Suprapubic skin (tissue), 4 donors: ENCODE measurements around the gene ZNF592. TPM values are rescaled to one million over a fixed set of nuclear protein-coding genes. Genes with fewer than 3 reads are reported as not detected.
A peak's percentile ranks its signal among the peaks of the same experiment; 100 is the strongest.

Experiments used
- DNase-seq, 2 donors: peaks; one replicate each; pipeline ENCODE4 v3.0.0-alpha.2; 2019; ENCODE audit warnings: low spot score in 2 of 2
- H3K27ac ChIP-seq: fragments of 200-600 bp; sonication (generic); one replicate; pipeline ENCODE4 v1.5.1; 2019
- H3K27me3 ChIP-seq: fragments of 200-600 bp; sonication (generic); one replicate; pipeline ENCODE4 v1.5.1; 2019
- H3K36me3 ChIP-seq: fragments of 200-600 bp; sonication (generic); one replicate; pipeline ENCODE4 v1.5.1; 2019
- H3K4me1 ChIP-seq: fragments of 200-600 bp; sonication (generic); one replicate; pipeline ENCODE4 v1.5.1; 2019
- H3K4me3 ChIP-seq: fragments of 200-600 bp; sonication (generic); one replicate; pipeline ENCODE4 v1.5.1; 2019; ENCODE audit warnings: mild to moderate bottlenecking
- H3K9me3 ChIP-seq: fragments of 200-600 bp; sonication (generic); one replicate; pipeline ENCODE4 v1.5.1; 2019
- CTCF ChIP-seq, 2 donors: fragments of 200-600 bp in 1 of 2; fragments of 450-650 bp in 1 of 2; sonication (generic) in 1 of 2; IDR thresholded peaks; one replicate each; pipeline ENCODE4 v1.5.1; 2016 to 2019; ENCODE audit warnings: antibody characterized with exemption in 2 of 2, mild to moderate bottlenecking in 1 of 2, moderate library complexity in 1 of 2
- EP300 ChIP-seq: sonication (generic); formaldehyde crosslinking; IDR thresholded peaks from one replicate; pipeline ENCODE4 v1.6.1; 2017; ENCODE audit warnings: antibody characterized with exemption
- POLR2A ChIP-seq, 2 donors: fragments of 450-650 bp; IDR thresholded peaks; one replicate each; pipeline ENCODE4 v1.6.1; 2017; ENCODE audit warnings: antibody characterized with exemption in 2 of 2, mild to moderate bottlenecking in 2 of 2, moderate library complexity in 2 of 2
- POLR2AphosphoS5 ChIP-seq, 3 donors: sonication (generic); formaldehyde crosslinking; IDR thresholded peaks; one replicate each; pipeline ENCODE4 v1.6.1; 2017; ENCODE audit warnings: antibody characterized with exemption in 3 of 3
- WGBS: methylation state at CpG from one replicate; pipeline ENCODE4 v1.1.5; 2018; 5-methylcytosine and 5-hydroxymethylcytosine counted together
- total RNA-seq, 4 donors: library from RNA; depleted of rRNA; stranded (reverse); fragments of >200 nt; gene quantifications; one replicate each; pipeline ENCODE4 v1.1.0, GENCODE V29; 2016

Gene ZNF592, protein sequence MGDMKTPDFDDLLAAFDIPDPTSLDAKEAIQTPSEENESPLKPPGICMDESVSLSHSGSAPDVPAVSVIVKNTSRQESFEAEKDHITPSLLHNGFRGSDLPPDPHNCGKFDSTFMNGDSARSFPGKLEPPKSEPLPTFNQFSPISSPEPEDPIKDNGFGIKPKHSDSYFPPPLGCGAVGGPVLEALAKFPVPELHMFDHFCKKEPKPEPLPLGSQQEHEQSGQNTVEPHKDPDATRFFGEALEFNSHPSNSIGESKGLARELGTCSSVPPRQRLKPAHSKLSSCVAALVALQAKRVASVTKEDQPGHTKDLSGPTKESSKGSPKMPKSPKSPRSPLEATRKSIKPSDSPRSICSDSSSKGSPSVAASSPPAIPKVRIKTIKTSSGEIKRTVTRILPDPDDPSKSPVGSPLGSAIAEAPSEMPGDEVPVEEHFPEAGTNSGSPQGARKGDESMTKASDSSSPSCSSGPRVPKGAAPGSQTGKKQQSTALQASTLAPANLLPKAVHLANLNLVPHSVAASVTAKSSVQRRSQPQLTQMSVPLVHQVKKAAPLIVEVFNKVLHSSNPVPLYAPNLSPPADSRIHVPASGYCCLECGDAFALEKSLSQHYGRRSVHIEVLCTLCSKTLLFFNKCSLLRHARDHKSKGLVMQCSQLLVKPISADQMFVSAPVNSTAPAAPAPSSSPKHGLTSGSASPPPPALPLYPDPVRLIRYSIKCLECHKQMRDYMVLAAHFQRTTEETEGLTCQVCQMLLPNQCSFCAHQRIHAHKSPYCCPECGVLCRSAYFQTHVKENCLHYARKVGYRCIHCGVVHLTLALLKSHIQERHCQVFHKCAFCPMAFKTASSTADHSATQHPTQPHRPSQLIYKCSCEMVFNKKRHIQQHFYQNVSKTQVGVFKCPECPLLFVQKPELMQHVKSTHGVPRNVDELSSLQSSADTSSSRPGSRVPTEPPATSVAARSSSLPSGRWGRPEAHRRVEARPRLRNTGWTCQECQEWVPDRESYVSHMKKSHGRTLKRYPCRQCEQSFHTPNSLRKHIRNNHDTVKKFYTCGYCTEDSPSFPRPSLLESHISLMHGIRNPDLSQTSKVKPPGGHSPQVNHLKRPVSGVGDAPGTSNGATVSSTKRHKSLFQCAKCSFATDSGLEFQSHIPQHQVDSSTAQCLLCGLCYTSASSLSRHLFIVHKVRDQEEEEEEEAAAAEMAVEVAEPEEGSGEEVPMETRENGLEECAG (N-terminal part only)
- 10 to 100 TPM; 23.1 to 37.2 (median 30.7) TPM for total RNA-seq

- no peaks in the 10 kb centered on the region for H3K27me3 ChIP-seq
- H3K9me3 ChIP-seq: no peaks in the 10 kb centered on the region
- DNase-seq: peak; percentile 80 to 84
- peak; percentile 28 to 68 for TF ChIP-seq CTCF (IDR thresholded peaks at IDR 0.05)
- no peak for TF ChIP-seq POLR2AphosphoS5 (IDR thresholded peaks at IDR 0.05)
- no peak for TF ChIP-seq EP300
- peak in 1 of 2 donors; percentile 68 for TF ChIP-seq POLR2A (IDR thresholded peaks at IDR 0.05)
- H3K27ac ChIP-seq: peak within 1 kb of the TSS; percentile 100
- H3K36me3 ChIP-seq: no peaks in the 10 kb centered on the region
- WGBS: 0% methylated on average over 2 of the region's 127 CpGs
- peaks cover 52% of the 10 kb centered on the region for H3K4me1 ChIP-seq
- peak within 1 kb of the TSS; percentile 88 for H3K4me3 ChIP-seq
These were observed at the start of gene ZNF592 for GRCh38 chr15:84748274-84749110. Gene ZNF592, plus strand, starts transcription at chr15:84748592. Its CDS starts 34,084 bp downstream, at chr15:84782676.

GRCh38 chr15:84699538-84700191 lies 48.7 kb upstream of the ZNF592 start:
- 89% methylated on average over 8 of the region's 8 CpGs for WGBS
- Histone ChIP-seq H3K9me3 (no peaks in the 10 kb centered on the region), H3K27ac (no peak overlapping the region), H3K27me3 (no peaks in the 10 kb centered on the region), H3K4me3 (no peak overlapping the region), H3K36me3 (no peaks in the 10 kb centered on the region), H3K4me1 (peaks cover 13% of the 10 kb centered on the region)
- no peak for DNase-seq
- no peak for TF ChIP-seq POLR2A (IDR thresholded peaks at IDR 0.05)
- TF ChIP-seq EP300: no peak
- TF ChIP-seq POLR2AphosphoS5 (IDR thresholded peaks at IDR 0.05): no peak
- TF ChIP-seq CTCF (IDR thresholded peaks at IDR 0.05): no peak

GRCh38 chr15:84702961-84703482 lies 45.4 kb upstream of the ZNF592 start:
- Histone ChIP-seq H3K4me1 (peaks cover 13% of the 10 kb centered on the region), H3K36me3 (no peaks in the 10 kb centered on the region), H3K4me3 (no peak overlapping the region), H3K9me3 (no peaks in the 10 kb centered on the region), H3K27me3 (no peaks in the 10 kb centered on the region), H3K27ac (no peak overlapping the region)
- 26% methylated on average over 4 of the region's 4 CpGs for WGBS
- TF ChIP-seq POLR2A (IDR thresholded peaks at IDR 0.05) (no peak), EP300 (no peak), POLR2AphosphoS5 (IDR thresholded peaks at IDR 0.05) (no peak), CTCF (IDR thresholded peaks at IDR 0.05) (no peak)
- no peak for DNase-seq

GRCh38 chr15:84703808-84704207 lies 44.6 kb upstream of the ZNF592 start:
- no peaks in the 10 kb centered on the region for H3K9me3 ChIP-seq
- DNase-seq: no peak
- no peak overlapping the region for H3K4me3 ChIP-seq
- TF ChIP-seq POLR2AphosphoS5 (IDR thresholded peaks at IDR 0.05): no peak
- TF ChIP-seq CTCF (IDR thresholded peaks at IDR 0.05): no peak
- no peak for TF ChIP-seq POLR2A (IDR thresholded peaks at IDR 0.05)
- no peak for TF ChIP-seq EP300
- H3K27ac ChIP-seq: no peak overlapping the region
- WGBS: 98% methylated on average over 5 of the region's 5 CpGs
- no peaks in the 10 kb centered on the region for H3K27me3 ChIP-seq
- H3K36me3 ChIP-seq: no peaks in the 10 kb centered on the region
- peaks cover 13% of the 10 kb centered on the region for H3K4me1 ChIP-seq
